ENCODE data around the gene OPRL1. TPM values are rescaled to one million over a fixed set of nuclear protein-coding genes. Genes with fewer than 3 reads are reported as not detected.

Gene OPRL1
- total RNA-seq, 1 donor from 2014 or later: 10.2 TPM

- no peak for TF ChIP-seq CTCF (IDR thresholded peaks at IDR 0.05; ENCODE audit: unreplicated experiment)
- Mint-ChIP-seq H3K4me3 (ENCODE audit: unreplicated experiment) (peak overlapping the region; percentile 76), H3K4me1 (ENCODE audit: unreplicated experiment) (peaks cover 3% of the 10 kb centered on the region), H3K27me3 (ENCODE audit: unreplicated experiment) (peaks cover 14% of the 10 kb centered on the region), H3K9me3 (ENCODE audit: unreplicated experiment) (peaks cover 5% of the 10 kb centered on the region), H3K36me3 (ENCODE audit: low read depth, unreplicated experiment) (peaks cover 9% of the 10 kb centered on the region), H3K27ac (ENCODE audit: unreplicated experiment) (no peak overlapping the region)
- no peak for DNase-seq (ENCODE audit: low spot score)
These were observed 21.2 kb downstream of the OPRL1 start for GRCh38 chr20:64100946-64101688.

GRCh38 chr20:64101731-64102621 lies 22.1 kb downstream of the OPRL1 start:
- TF ChIP-seq CTCF (IDR thresholded peaks at IDR 0.05; ENCODE audit: unreplicated experiment): peak; percentile 98
- no peaks in the 10 kb centered on the region for H3K4me1 Mint-ChIP-seq (ENCODE audit: unreplicated experiment)
- DNase-seq (ENCODE audit: low spot score): peak; percentile 79
- H3K27me3 Mint-ChIP-seq (ENCODE audit: unreplicated experiment): peaks cover 8% of the 10 kb centered on the region
- H3K4me3 Mint-ChIP-seq (ENCODE audit: unreplicated experiment): peak overlapping the region; percentile 76
- H3K36me3 Mint-ChIP-seq (ENCODE audit: low read depth, unreplicated experiment): peaks cover 1% of the 10 kb centered on the region
- H3K9me3 Mint-ChIP-seq (ENCODE audit: unreplicated experiment): peaks cover under 1% of the 10 kb centered on the region
- H3K27ac Mint-ChIP-seq (ENCODE audit: unreplicated experiment): no peak overlapping the region

GRCh38 chr20:64102647-64103354 lies 22.9 kb downstream of the OPRL1 start:
- Mint-ChIP-seq H3K9me3 (ENCODE audit: unreplicated experiment) (no peaks in the 10 kb centered on the region), H3K36me3 (ENCODE audit: low read depth, unreplicated experiment) (no peaks in the 10 kb centered on the region), H3K4me3 (ENCODE audit: unreplicated experiment) (peak overlapping the region; percentile 67), H3K4me1 (ENCODE audit: unreplicated experiment) (no peaks in the 10 kb centered on the region), H3K27me3 (ENCODE audit: unreplicated experiment) (peaks cover 8% of the 10 kb centered on the region), H3K27ac (ENCODE audit: unreplicated experiment) (no peak overlapping the region)
- no peak for TF ChIP-seq CTCF (IDR thresholded peaks at IDR 0.05; ENCODE audit: unreplicated experiment)
- no peak for DNase-seq (ENCODE audit: low spot score)

GRCh38 chr20:64103871-64104666 lies 24.2 kb downstream of the OPRL1 start:
- peak; percentile 2 for DNase-seq (ENCODE audit: low spot score)
- Mint-ChIP-seq H3K4me1 (ENCODE audit: unreplicated experiment) (no peaks in the 10 kb centered on the region), H3K27ac (ENCODE audit: unreplicated experiment) (no peak overlapping the region), H3K36me3 (ENCODE audit: low read depth, unreplicated experiment) (no peaks in the 10 kb centered on the region), H3K9me3 (ENCODE audit: unreplicated experiment) (no peaks in the 10 kb centered on the region), H3K4me3 (ENCODE audit: unreplicated experiment) (no peak overlapping the region), H3K27me3 (ENCODE audit: unreplicated experiment) (peaks cover 8% of the 10 kb centered on the region)
- TF ChIP-seq CTCF (IDR thresholded peaks at IDR 0.05; ENCODE audit: unreplicated experiment): no peak

Data from endothelial cell (in vitro differentiated cells).